SK-N-SH (cell line): ENCODE data around the gene BEGAIN.

Experiments
- CTCF ChIP-seq: fragments of 200-600 bp; sonication (generic); IDR thresholded peaks from 2 replicates; pipeline ENCODE4 v1.6.1; 2017; ENCODE audit warnings: antibody characterized with exemption, mild to moderate bottlenecking, moderate library complexity
- EZH2phosphoT487 ChIP-seq: fragments of 200-600 bp; sonication (generic); IDR thresholded peaks from 2 replicates; pipeline ENCODE4 v1.6.1; 2017; ENCODE audit warnings: low read depth, mixed run types, mild to moderate bottlenecking, antibody characterized with exemption, moderate library complexity, borderline replicate concordance
- MAX ChIP-seq: IDR thresholded peaks from 2 replicates; pipeline ENCODE4 v1.4.0; 2012; ENCODE audit warnings: low read depth
- MEF2A ChIP-seq: IDR thresholded peaks from 2 replicates; pipeline ENCODE4 v1.4.0; 2012; ENCODE audit warnings: low read depth, borderline replicate concordance
- NFIC ChIP-seq: IDR thresholded peaks from 2 replicates; pipeline ENCODE4 v1.4.0; 2012; ENCODE audit warnings: borderline replicate concordance
- POLR2AphosphoS5 ChIP-seq: IDR thresholded peaks from 2 replicates; pipeline ENCODE4 v1.6.1; 2012; ENCODE audit warnings: low read depth, low read length

- no peak for TF ChIP-seq CTCF
- TF ChIP-seq POLR2AphosphoS5 = no peak
- TF ChIP-seq MEF2A = no peak
- TF ChIP-seq EZH2phosphoT487 = no peak
- no peak for TF ChIP-seq MAX
- no peak for TF ChIP-seq NFIC
Observed at GRCh38 chr14:100576091-100577085, 10.8 kb downstream of the BEGAIN start.
